ENCODE measurements around the gene CDON.
"Not testable (repeated sequence)": the region's sequence is repeated elsewhere in the genome, so short reads cannot be mapped to it uniquely, and the experiment has no call there.

The CDON gene

GRCh38 chr11:126039485-126040271, 23.0 kb downstream of the CDON start:
- DNase-seq, result no peak

DNA sequence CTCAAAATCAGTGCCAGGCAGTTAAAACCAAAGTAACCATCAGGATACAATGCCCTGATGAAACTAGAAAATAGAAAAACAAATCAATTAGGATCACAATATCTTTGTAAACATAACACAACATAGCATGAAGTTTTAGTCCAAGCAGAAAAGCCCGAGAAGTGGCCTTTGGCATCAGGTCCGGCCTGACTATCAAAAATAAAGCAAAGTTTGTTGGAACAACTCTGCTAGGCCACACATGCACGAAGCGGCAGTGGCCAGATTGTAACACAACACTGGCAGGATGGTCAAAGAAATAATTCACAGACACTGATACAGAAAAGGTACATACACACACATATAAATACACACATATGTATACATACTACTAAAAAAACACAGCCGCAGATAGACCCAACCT, 26.9 kb downstream of the CDON start:
- no peak for DNase-seq

DNA sequence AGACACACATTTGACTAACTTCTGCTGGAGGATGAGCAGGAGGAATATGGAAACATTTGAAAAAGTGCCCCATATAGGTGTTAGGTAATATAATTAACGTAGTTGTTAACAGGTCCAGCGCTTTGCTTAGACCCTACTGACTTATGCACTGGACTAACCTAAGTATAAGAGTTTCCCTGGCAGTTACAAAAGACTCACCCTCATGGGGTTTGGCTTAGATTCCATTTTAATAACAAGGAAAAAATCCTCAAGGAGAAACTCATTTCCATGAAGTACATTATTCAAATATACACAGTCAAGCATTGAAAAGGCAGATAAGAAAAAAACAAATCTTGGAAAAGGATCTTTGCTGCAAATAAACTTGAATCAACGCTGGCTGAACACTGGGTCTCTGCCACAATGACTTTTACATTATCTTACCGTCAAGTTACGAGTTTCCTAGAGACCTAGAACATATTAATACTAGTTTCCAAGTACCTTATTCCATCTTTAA, 27.7 kb downstream of the CDON start:
- no peak for DNase-seq

GRCh38 chr11:126034039-126034932, 28.4 kb downstream of the CDON start:
- no peak for DNase-seq

- no peak for DNase-seq
These were observed 30.3 kb downstream of the CDON start for GRCh38 chr11:126032375-126032774.

GRCh38 chr11:126029805-126030204, 32.9 kb downstream of the CDON start:
- no peak for DNase-seq

DNA sequence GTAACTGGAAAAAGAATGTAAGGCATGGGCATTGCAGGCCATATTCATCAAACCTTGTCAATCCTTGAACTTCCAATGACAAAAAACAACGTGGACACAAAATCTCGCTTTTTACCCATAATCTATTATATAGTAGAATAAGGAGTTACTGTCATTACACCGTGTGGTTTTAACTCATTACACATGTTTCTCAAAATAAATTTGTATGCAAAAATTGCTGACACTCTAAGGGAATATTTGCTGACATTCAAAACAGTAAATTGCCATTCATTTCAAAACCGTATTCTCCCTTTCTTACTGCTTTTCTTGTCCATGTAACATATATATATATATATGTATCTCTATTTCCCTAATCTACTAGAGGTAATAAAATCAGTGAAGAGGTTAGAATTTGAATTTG, 33.4 kb downstream of the CDON start:
- DNase-seq, result no peak

- DNase-seq, result not testable (repeated sequence)
These were observed 34.1 kb downstream of the CDON start for GRCh38 chr11:126028534-126028933.

DNA sequence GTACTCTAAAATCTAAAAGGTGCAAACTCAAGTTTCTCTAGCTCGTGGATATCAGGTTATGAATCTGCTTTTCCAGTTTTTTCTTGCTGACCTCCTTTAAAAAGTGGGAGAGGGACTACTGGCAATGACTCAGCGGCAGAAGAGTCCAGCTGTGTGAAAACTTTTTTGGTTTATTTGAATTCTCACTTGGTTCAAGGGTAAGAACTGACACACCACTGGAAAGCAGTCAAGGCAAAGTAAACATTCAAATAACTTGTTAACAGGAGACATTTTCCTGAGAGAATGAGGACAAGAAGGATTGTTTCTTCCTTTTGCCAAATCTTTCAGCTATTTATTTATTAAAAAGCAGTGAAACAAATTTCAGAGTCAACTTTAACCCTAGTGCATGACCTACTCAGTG, 36.1 kb downstream of the CDON start:
- DNase-seq, result no peak

GRCh38 chr11:126025822-126026221, 36.8 kb downstream of the CDON start:
- DNase-seq, result no peak

GRCh38 chr11:126024123-126024522, 38.5 kb downstream of the CDON start:
- DNase-seq, result no peak

DNA sequence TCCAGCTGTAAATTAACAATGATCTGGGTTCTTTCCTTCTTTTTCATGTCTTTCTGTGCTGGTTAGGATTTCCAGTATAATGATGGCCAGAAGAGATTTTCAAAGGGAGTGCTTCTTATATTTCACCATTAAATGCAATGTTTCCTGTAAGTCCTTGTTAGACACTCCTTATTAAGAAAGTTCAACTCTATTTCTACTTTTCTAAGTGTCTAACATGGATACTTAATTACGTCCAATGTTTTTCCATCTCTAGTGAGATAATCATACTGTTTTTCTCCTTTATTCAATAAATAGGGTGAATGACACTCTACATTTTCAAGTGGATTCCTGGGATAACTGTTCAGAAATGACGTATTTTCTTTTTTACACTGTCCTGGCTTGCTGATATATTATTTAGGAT, 49.8 kb downstream of the CDON start:
- DNase-seq, result no peak

DNA sequence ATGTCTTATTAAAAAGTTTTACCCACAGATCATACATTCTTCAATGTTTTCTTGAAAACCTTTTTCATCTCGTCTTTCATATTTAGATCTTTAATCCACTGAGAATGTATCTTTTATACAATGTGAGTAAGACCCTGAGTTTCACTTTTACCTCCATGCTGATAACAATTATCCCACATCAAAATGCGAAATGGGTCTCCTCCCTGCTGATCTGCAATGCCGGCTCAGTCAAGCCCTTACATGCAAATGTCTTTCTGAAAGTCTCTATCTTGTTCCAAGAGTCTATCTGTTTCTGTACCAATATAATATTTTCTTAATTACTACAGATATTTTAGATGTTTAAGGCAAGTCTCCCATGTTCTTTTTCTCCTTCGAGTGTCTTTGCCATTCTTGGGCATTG, 50.9 kb downstream of the CDON start:
- no peak for DNase-seq

GRCh38 chr11:126011265-126011664, 51.4 kb downstream of the CDON start:
- DNase-seq, result no peak

GRCh38 chr11:126008956-126009355, 53.7 kb downstream of the CDON start:
- DNase-seq, result no peak

DNA sequence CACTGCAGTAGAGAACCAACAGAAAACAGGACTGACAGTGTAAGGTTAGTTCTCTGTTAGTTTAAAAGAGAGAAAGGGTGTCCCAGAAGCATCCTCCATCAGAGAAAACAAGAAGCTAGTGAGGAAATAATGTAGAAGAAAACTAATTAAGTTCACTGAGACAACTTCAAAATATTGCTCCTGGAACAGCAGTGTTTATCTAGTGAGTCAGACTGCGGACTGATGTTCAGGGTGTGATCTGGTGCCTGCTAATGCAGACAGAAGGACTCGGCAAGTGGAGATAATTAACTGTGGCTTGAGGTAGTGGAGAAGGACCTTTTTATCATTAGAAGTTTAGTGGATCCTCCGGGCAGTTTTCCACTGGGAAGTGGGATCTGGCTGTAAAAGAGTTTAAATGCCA, 55.4 kb downstream of the CDON start:
- DNase-seq, result no peak

DNA sequence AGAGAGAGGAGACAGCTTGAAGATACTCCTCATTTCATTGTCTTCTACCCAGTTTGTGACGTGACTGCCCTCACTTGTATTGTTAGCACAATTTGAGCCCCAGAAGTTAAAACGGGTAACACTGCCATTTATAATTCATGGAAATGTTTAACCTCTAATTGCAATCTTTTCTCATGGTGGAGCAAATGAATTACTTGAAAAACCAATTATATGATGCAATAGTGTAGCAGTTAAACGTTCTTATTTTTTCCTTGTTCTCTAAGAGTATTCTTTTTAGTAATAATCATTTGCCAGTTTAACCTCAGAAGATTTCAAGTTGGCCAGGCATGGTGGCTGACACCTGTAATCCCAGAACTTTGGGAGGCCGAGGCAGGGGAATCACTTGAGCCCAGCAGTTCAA, 56.6 kb downstream of the CDON start:
- no peak for DNase-seq

DNA sequence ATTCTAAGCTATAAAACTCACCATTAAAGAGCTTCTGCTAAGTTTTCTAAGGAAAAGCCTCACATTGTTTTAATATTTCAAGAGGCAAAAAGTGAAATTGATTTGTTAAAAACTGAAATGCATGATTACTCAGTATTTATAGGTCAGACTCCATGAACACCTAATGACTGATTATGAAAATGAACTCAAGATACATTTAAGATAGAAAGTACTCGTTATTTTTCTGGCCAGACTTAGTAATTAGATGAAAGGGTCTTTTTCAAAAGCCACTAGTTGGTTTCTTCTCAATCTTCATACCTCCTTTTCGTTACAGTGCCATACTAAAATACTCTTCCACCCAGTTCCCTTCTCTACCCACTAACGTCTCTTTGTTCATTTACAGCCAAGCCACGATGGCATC, 60.5 kb downstream of the CDON start:
- DNase-seq, result no peak

GRCh38 chr11:125999234-125999880, 63.3 kb downstream of the CDON start:
- DNase-seq, result no peak

DNA sequence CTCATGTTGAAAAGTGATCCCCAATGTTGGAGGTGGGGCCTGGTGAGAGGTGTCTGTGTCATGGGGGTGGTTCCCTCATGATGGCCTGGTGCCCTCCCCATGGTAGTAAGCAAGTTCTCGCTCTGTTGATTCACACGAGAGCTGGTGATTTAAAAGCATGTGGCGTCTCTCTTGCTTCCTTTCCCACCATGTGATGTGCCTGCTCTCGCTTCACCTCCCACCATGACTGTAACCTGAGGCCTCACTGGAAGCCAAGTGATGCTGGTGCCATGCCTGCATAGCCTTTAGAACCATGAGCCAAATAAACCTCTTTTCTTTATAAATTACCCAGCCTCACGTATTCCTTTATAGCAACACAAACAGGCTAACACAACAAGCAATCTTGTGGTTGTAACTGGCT, 64.4 kb downstream of the CDON start:
- DNase-seq, result no peak

DNA sequence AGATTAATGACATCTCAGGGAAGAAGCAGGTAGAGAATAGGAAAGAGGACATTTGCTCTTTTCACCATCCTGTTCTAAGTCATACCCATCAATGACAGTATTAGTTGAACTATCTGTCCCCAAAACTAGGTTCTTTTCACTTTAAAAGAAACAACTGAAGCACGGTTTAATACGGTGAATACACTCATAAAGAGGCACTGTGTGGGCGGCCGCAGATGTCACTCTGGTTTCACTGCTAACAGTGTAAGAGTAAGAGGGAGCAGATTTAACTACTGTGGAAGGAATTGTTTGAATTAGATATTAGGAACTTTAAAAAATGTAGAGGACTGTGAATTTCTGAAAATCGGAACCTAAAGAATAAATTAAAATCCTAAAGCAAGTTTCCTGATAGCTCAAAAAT, 67.4 kb downstream of the CDON start:
- DNase-seq, result no peak

DNA sequence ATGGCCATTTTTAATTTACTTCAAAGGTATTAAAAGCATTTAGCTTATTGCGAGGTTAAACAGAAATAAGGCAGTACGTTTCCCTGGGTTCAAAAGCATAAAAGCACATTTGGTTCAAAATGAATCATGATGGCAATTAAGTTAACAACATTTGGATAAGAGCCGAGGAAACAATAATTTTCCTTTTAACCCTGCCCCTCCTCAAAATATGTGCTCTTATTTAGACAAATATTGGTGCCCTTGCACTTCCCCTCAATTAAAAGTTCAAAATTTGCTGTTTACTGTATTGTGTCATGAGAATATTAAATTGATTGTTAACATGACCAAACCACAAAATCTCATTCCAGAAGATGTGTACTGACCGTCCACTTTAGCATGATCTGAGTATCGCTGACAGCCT, 68.2 kb downstream of the CDON start:
- no peak for DNase-seq

GRCh38 chr11:125992893-125993292, 69.8 kb downstream of the CDON start:
- DNase-seq, result no peak

DNA sequence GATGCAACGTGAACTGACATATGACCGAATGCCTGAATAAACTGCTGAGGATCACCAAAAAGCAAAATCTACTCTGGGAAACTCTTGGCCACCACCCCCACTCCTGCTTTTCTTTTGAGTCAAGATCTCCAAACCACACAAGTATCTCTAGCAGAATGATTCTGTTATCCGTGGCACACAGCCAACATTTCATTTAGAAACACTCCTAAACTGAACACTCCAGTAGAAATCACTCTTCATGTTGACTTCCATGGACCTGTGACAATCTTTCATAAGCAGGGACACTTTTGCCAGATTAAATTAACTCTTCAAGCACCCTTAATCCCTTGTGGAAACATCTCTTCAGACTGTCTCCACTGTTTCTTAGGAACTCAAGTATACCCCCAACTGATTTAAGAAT, 72.4 kb downstream of the CDON start:
- DNase-seq, result no peak
